Lung microvascular endothelial cell (primary cell): ENCODE measurements around the gene MARS1. TPM values are rescaled to one million over a fixed set of nuclear protein-coding genes. Genes with fewer than 3 reads are reported as not detected.
"Not testable (repeated sequence)": the region's sequence is repeated elsewhere in the genome, so short reads cannot be mapped to it uniquely, and the experiment has no call there.

Experiments used
- DNase-seq, 2 donors: peaks; one replicate each; pipeline versions ENCODE4 v3.0.0 to v3.0.0-alpha.2; 2010; ENCODE audit warnings: low read depth in 2 of 2
- total RNA-seq: library from RNA; depleted of rRNA; stranded (reverse); fragments of >200 nt; gene quantifications from 2 replicates; pipeline ENCODE4 v1.2.1, GENCODE V29; 2014

MARS1 gene
- 63.0 and 123 TPM in 2 replicates for total RNA-seq

DNA sequence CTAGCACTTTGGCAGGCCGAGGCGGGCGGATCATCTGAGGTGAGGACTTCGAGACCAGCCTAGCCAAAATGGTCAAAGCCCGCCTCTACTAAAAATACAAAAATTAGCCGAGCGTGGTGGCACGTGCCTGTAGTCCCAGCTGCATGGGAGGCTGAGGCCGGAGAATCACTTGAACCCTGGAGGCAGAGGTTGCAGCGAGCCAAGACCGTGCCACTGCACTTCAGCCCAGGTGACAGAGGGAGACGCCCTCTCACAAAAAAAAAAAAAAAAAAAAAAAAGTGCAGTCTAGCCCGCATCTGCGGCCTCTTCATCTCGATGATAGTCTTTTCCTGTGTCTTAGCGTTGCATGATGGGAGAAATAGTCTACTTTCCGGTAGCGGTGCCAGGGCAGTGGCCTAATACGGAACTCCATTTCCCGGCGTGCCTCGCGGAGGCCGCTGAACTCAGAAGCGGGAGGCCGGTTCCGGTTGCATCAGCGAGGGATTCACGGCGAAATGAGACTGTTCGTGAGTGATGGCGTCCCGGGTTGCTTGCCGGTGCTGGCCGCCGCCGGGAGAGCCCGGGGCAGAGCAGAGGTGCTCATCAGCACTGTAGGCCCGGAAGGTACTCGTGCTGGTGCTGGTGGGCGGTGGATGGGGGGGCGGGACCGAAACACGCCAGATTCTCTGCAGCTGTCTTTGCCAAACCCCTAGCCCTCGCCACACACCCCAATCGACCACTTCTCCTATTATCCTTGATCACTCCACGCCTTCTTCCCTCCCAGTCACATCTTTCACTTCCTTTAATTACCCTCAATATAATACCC lies at the start of gene MARS1:
Gene MARS1 (plus strand): TSS at position 472 of the 805 bp plus-strand sequence. CDS start 23 bp downstream, at position 495.
- peak; percentile 94 to 97 for DNase-seq

DNA sequence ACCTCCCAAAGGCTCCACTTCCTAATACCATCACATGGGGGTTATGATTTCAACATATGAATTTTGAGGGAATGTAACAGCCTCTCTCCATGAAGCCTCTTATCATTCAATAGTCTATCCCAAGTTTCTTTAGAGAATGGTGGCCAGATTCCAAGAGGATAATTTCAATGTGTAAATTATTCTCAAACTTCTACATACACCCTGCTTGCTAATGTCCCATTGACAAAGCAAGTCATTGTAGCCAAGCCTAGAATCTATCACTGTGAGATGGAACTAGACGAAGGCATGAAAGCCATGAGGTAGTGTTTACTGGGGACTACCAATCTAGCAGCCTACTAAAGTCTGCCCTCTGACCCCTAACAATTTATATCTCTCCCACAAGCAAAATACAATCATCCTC lies 49.5 kb upstream of the MARS1 start:
- DNase-seq, result no peak

- no peak for DNase-seq
These were observed 48.1 kb upstream of the MARS1 start for GRCh38 chr12:57439762-57440266.

GRCh38 chr12:57441393-57441792 lies 46.5 kb upstream of the MARS1 start:
- not testable (repeated sequence) for DNase-seq

GRCh38 chr12:57441846-57442427 lies 45.9 kb upstream of the MARS1 start:
- DNase-seq, result no peak

GRCh38 chr12:57444337-57444736 lies 43.5 kb upstream of the MARS1 start:
- not testable (repeated sequence) for DNase-seq

- no peak for DNase-seq
These were observed 43.1 kb upstream of the MARS1 start for GRCh38 chr12:57444744-57445143.

DNA sequence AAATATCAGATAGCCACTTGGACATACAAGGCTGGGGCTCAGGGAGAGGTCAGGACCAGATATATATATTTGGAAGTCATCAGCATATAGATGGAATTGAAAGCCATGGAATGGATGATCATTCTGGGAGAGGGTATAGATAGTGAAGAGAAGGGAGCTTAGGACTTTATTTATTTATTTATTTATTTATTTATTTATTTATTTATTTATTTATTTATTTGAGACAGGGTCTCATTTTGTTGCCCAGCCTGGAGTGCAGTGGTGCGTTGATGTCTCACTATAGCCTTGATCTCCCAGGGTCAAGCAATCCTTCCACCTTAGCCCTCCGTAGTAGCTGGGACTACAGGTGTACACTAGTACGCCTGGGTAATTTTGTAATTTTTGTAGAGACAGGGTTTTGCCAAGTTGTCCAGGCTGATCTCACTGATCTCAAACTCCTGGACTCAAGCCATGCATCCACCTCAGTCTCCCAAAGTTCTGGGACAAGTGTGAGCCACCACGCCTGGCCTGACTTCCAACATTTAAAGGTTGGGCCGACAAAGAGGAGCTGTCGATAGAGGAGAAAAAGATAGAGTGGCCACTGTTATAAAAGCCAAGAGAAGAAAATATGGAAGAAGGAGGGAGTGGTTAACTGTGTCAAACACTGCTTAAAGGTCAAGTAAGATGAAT lies 41.4 kb upstream of the MARS1 start:
- DNase-seq, result no peak

- no peak for DNase-seq
These were observed 39.2 kb upstream of the MARS1 start for GRCh38 chr12:57448669-57449068.

GRCh38 chr12:57449375-57449774 lies 38.5 kb upstream of the MARS1 start:
- no peak for DNase-seq

GRCh38 chr12:57450057-57450456 lies 37.8 kb upstream of the MARS1 start:
- no peak for DNase-seq

DNA sequence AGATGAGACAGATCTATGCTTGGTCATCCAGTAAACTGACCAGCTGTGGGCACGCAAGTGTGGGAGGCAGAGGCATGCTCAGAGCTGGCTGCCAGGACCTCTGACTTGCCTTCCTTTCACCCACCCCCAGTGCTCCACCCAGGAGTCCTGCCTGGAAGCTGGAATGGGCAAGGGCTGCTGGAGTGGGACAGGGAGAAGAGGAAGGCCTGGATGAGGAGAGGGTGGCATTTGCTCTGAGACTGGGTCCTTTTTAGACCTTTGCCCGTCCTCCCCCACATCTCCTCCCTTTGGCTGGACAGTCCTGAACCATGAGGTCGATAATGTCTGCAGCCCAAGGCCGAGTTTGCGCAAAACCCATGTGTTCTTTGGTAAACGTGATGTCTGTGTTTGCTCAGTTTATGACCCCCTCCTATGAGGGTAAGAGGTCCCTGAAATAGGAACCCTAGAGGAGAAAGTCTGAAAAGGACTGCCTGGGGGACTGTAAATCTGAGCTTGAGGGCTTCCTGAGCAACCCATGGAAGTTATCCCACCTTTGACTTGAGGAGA lies 36.6 kb upstream of the MARS1 start:
- no peak for DNase-seq

- DNase-seq, result peak in 1 of 2 donors; percentile 87
These were observed 35.5 kb upstream of the MARS1 start for GRCh38 chr12:57452181-57452936.

GRCh38 chr12:57452937-57453509 lies 34.8 kb upstream of the MARS1 start:
- DNase-seq, result peak; percentile 84 to 85

GRCh38 chr12:57454213-57454565 lies 33.7 kb upstream of the MARS1 start:
- DNase-seq, result no peak

GRCh38 chr12:57454566-57455373 lies 33.1 kb upstream of the MARS1 start, which contains the start of gene INHBE:
TSS of gene INHBE (plus strand) at chr12:57455307. CDS start at chr12:57455537, 230 bp downstream.
- DNase-seq, result no peak

GRCh38 chr12:57455374-57456144 lies 32.3 kb upstream of the MARS1 start:
- no peak for DNase-seq

- DNase-seq, result peak; percentile 54 to 60
These were observed 31.6 kb upstream of the MARS1 start for GRCh38 chr12:57456145-57456700.
